Left renal cortex interstitium (tissue), 4 donors: ENCODE results near the gene PFKP. TPM values are rescaled to one million over a fixed set of nuclear protein-coding genes. Genes with fewer than 3 reads are reported as not detected.

Experiments
- DNase-seq, 4 donors: peaks; one replicate each; pipeline ENCODE4 v3.0.0-alpha.2; 2013; ENCODE audit warnings: low read depth in 4 of 4, low spot score in 2 of 4, missing footprints in 1 of 4
- polyA plus RNA-seq, 4 donors: library from polyadenylated mRNA; unstranded; fragments of 120-200 nt; gene quantifications; one replicate each; pipeline ENCODE4 v1.2.1, GENCODE V29; 2013; ENCODE audit not compliant: insufficient read length in 4 of 4

The PFKP gene
- 10 to 100 TPM; 19.0 to 40.3 (median 31.4) TPM for polyA plus RNA-seq

DNA sequence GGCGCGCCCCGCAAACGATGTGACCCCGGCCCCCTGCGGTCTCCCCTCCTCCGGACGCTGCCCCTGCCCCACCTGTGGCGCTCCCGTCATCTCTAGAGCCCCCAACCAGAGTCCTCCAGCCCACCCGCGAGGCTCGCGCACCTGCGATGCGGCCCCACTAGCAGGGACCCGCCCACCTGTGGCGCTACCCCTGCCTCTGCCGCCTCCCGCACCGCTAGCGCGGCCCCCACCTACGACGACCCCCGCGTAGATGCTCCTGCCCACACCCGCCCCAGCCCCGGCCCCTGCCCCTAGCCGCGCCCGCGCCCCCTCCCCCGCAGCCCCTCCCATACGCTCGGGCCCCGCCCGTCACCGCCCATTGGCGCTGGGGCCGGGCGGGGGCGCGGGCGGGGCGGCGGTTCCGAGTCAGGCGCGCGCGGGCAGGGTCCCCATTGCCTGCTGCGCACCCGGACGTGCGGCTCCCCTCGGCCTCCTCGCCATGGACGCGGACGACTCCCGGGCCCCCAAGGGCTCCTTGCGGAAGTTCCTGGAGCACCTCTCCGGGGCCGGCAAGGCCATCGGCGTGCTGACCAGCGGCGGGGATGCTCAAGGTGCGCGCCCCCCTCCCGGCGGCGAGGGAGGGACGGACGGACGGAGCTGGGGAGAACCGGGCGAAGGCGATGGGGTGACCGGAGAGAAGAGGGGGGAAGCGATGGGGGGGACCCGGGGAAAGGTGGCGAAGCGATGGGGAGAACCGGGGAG, at the start of gene PFKP:
PFKP (plus strand) TSS at position 431 of the 741 bp plus-strand sequence; CDS start at position 479, 48 bp downstream.
- no peak for DNase-seq

DNA sequence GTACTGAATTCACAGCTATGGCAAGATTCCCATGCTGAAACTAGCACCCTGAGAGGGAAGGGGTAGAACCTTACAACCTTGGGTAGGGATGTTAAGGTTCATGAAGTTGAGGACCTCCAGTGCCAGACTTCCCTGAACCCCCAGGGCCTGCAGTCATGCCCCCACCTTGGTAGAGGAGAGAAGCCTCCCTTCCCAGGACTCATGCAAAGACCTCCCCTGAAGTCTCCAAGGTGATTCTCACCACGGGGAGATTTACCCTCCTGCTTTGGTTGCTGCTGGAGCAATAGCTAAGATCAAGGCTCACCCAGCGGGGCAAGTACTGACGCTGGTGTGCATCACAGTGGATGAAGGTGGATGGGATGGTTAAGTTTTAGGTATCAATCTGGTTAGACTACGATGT, 49.1 kb upstream of the PFKP start:
- no peak for DNase-seq

DNA sequence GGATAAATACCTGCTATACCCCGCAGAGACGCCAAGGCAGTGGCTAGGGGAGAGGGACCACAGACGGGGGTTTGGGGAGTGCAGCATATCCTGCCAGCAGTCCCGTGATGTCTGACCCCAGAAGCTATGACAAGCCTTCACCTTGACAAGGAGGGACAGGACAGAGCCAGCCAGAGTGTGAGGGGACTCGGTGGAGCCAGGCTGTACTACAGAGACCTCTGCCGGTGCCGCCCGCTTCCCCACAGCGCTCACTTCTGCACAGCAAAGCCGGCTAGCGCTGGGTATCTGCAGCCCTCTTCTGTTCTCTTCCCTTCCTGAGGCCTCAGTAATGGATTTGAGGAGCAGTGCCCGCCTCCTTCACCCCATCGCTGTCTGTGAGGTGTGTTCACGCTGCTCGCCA, 47.0 kb upstream of the PFKP start:
- no peak for DNase-seq

DNA sequence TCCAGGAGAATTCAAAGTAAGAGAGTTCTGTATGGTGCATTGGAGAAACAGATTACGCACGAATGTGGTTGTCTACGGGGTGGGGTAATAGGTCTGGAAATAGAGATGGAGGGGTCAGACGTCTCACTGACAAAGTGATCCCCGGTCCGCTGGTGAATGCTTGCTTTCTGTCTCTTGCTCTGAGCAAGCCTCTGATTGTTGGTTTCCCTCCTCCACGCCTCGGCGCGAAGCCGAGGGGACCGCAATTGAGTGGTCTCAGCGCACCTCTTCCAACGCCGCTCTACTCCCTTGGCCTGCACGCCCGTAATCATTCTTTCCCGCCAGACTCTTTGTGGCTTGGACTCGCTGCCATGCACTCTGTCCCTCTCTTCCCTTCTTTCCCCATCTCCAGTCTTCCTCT, 46.5 kb upstream of the PFKP start:
- DNase-seq: no peak

DNA sequence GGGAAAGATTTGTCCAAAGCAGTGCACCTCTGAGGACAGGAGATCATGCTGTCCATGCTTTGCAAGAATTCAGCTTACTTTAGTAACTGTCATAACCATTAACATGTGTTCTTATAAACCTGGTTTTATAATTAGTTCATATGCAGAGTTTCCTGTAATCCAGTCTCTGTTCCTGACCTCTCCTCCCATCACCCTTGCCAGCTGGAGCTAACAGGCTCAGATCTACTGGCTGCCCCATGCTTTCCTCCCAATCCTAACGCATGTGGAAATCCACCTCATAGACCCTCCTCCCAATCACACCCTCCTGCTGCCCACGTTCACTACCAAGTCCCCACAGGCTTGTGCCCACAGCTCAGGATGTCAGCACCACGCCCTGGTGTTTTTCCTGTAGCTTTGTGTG, 45.3 kb upstream of the PFKP start:
- DNase-seq: no peak

DNA sequence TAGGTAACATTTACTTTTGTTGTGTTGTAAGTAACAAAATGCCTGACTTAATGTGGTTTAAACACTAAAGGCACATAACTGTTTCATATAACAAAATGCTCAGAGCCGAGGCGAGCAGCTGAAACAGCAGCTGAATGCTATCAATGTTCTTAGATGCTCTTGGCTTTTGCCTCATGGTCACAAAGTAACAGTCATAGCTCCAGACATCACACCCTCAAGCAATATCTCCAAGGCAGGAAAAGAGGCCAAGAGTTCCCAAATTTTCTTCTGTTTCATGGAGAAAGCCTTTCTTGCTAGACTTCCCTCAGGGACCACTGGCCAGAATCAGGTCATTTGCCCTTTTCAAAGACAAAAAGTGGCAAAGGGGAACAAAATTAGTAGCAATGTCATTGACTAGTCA, 43.5 kb upstream of the PFKP start:
- no peak for DNase-seq

DNA sequence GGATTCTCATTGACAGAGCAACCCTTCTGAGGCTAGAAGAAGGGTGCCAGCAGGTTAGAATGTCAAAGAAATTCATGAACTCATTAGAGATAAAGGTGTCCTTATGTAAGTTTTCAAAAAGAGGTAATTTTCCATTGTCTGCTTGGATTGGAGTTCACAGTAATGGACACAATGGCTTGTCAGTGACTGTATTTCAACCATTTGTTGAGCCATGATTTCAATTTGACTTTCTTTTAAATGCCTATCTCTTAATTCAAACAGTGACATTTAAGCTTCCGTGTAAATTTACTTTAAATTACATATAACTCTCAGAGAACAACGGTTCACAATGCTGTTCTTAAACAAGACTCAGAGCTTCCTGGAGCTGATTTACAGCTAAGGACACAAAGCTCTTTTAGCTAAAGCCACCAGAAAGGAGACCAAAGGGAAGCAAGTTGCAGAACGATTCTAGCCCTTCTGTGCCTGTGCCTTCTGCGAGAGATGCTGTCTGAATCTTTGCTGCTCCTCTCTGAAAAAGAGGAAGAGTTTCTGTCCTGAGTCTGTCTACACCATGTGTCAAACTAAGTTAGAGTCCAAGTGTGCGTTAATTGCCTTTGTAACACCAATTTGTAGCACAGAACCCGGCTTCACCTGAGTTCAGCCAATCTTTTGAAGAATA, 42.2 kb upstream of the PFKP start:
- DNase-seq: no peak

DNA sequence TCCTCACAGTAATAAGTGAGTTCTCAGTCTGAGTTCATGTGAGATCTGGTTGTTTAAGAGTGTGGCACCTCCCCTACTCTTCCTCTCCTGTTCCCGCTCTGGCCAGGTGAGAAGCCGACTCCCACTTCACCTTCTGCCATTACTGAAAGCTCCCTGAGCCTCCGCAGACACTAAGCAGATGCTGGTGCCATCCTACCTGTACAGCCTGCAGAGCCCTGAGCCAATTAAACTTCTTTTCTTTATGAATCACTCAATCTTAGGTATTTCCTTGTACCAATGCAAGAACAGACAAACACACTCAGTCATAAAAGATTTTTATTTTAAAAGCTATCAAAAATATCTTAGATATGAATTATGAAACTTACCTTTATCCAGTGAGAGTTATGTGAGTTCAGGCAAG, 39.5 kb upstream of the PFKP start:
- DNase-seq: no peak

DNA sequence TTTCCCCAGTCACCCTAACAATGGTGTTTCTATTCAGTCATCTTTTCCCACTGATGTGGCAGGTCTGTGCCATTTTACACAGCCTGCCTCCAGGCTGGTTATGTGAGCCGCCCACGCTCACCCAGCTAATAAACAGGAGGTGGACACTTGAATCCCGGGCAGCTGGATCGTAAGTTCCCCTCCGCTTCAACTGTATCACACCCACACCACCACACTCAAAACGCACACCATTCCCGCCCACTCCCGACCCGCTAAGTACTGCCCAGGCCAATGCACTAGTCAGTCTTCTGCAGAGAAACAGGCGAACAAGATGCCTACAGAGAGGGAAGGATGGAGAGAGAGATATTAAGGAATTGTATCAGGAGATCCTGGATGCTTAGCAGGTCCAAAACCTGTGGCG, 38.9 kb upstream of the PFKP start:
- no peak for DNase-seq

DNA sequence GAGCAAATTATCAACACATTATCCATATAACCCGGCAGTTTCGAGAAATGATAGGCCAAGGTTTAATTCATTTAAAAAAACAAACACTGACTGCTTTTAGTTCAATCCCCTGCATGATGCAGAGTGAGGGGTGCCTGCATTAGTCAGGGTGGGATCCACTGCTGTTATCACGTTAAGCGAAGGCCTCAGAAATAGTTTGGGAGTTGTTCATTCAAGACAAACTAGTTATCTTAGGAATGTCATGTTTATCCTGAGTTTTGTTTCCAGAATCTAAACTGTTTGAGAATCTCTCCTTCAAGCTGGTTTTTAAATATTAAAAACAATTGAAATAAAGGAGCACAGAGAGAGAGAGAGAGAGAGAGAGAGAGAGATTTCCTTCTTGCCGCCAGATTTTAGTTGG, 36.6 kb upstream of the PFKP start:
- DNase-seq: no peak

DNA sequence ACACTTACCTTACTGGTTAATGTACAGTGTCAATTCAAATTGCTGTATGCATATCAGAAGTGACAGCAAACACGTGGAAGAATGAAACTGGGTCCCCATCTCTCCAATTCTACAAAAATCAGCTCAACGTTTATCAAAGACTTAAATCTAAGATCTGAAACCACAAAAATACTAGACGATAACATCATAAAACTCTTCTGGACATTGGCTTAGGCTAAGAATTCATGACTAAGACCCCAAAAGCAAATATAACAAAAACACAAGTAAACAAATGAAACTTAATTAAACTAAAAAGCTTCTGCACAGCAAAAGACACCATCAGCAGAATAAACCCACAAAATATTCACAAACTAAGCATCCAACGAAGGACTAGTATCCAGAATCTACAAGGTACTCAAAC, 35.9 kb upstream of the PFKP start:
- no peak for DNase-seq

DNA sequence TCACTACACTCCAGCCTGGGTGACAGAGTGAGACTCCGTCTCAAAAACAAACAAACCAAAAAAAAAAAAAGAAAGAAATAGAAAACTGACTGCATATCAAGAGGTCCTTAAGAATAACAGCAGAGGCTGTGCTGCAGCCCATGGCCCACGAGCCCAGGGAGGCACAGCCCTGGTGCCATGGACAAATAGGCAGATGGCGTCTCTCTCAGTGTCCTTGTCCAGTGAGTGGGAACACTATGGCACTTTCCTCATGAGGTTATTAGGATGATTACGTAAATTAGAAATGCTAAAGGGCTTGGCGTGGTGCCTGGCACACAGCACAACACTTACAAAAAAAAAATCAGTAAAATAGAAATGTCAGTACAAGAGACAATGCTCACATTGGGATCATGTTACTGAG, 33.4 kb upstream of the PFKP start:
- DNase-seq: no peak

DNA sequence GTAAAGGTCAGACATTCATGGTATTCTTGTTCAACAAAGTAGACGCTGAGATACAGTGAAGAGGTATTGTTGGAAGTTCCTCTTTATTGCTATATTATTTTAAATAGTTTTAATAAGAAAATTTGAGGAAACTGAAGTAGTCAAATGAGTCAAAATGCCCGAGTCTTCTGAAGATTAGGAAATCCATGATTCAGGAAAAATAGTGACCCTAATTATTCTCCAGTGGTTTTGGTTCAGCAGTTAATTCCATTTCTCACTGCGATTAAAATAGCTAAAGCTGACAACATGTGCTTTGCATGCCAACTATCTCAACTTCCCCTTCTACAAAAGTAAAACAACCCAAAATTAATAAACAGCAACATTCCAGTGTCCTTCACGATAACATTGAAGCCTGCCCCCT, 32.7 kb upstream of the PFKP start:
- DNase-seq: no peak

DNA sequence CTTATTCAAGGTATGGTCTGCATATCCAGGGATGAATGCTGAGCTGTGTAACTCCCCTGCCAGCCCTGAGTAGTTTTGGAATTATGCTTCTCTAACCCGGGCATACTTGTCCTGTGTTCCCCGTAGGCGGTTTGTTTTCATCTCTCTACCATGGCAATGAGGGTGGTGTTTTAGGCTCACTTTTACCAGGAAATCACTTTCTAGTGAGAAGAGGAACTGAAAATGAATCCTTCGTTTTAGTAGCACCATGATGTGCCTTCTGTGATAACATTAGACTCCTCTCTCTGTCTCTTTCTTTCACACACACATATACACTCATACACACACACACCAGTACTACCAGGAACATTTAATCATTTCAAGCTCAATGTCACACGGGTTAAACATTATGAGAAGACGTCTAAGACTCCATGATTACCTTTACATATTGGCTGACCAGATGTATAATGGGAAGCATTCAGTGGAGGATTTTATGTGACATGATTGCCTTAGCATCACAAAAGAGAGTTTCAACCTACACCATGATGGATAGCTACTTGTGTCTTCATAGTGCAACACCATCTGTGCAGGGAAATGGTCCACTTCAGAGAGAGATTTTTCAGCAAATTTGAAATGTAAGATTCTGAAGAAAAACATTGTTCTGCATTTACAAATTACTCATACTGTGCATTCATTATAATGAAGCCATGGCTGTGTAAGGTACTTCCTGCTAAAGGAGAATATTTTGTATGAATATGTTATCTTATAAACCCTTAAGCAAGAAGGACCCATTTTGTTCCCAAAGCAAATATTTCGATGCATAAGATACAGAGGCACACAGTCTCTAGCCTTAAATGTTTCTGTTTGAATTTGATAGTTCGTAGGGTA, 31.0 kb upstream of the PFKP start:
- DNase-seq: no peak

DNA sequence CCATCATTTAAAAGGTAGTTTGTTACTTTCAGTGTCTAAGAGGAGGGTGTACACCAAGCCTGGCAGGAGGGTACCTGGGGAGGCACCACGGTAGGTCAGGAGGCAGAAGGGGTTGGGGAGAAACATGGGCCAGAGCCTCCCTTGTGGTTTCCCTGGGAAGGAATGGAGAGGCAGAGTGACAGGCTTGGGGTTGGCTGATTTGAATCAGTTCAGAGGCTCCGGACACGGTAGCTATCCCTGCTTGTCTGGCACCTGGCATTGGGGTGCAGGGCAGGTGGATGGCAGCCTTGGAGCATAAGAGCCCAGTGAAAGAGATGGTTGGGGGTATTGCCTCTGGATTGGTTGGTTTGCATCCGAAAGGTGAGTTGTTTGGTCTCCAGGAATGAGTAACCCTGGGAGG, 30.2 kb upstream of the PFKP start:
- DNase-seq: no peak

DNA sequence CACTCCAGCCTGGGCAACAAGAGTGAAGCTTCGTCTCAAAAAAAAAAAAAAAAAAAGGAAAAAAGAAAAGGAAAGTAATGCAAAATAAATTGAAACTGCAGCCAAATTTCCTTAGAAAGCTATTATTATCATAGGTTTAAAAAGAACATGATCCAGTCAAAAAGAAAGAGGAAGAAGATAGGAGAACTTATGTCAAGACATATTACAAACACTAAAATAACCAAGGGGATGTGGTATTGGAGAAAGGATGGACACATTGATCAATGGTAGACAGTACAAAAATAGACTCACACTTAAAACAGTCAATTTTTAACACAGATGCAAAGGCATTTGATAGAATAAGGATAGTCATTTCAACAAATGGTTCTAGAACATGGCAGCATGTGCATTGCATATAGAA, 27.3 kb upstream of the PFKP start:
- no peak for DNase-seq

DNA sequence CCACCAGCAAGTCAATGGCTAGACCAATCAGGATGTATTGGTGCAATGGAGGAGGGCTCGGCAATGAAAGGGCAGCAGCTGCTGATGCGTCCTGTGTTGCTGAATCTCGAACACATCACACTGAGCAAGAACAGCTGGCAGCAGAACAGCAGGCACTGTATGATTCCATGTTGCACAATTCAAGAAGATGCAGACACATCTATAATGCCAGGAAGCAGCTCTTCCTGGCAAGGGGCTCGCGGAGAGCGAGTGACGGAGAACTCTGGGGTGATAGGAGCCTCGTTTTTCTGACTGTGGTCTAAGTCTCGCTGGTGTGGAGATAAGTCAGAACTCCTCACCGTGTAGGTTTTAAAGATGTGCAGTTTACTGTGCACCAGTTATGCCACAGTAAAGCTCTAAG, 24.8 kb upstream of the PFKP start:
- DNase-seq: no peak

DNA sequence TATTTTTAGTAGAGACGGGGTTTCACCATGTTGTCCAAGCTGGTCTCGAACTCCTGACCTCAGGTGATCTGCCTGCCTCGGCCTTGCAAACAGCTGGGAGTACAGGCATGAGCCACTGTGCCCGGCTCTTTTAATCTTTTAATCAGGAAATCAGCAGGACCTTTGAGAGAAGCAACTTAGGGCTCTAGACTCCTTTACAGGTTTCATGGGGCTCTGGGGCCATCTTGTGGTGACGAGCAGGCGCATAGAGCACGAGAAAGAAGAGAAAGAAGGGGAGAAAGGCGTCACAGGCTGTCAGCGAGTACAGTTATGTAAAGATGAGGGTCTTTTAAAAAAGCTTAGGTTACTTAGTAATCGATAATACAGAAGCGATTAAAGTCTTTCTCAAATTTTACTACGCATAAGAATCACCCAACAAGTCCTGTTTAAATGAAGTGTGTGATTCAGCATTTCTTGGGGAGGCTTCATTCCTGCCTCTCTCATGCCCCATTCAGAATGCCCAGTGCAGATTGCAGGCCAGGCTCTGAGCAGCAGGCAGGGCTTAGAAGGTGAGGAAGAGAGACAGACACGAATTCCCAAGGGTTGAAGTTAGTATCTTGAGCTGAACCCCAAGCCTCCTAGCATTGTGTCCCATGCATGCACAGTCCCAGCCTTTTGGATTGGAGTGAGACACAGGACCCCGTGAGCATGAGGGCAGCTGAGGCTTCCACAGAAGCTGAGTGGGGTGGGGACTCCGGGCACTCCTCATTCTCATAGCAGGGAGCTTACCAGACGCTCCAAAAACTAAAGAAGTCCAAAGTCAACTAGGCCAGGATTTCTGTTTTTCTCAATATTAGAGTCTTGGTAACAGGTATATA, 23.6 kb upstream of the PFKP start:
- DNase-seq: peak in 1 of 4 donors; percentile 59

DNA sequence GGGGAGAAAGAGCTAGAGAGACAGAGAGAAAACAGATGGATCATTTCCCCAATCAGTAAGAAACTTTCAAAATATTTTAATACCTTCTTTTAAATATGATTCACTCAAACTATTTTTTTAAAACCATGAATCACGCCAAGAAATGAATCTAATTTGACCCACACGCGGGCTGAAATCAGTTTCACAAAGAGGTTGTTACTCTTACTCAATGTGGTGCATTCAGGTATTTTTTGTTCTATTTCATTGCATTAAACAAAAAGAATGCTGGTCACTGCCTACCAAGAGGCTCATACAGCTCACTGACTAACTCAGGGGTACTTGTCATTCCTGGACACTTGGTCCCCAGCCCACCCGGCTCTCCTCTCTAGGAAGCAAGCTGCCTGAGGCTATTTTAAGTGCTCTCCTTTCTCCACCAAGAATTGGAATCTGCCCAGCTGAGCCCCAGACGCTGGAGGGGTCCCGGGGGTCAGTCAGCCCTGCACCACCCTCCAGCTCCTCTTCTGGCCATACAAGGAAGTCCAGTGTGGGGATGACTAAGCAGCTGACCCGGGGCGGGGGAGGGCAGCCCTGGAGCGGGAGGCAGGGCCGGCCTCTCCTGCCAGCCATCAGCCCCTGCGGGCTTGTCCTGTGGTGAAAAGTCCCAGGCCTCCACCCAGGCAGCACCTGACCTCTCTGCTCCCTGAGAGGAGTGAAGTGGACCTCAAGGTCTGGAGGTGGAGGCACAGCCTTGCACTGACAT, 21.7 kb upstream of the PFKP start:
- no peak for DNase-seq

DNA sequence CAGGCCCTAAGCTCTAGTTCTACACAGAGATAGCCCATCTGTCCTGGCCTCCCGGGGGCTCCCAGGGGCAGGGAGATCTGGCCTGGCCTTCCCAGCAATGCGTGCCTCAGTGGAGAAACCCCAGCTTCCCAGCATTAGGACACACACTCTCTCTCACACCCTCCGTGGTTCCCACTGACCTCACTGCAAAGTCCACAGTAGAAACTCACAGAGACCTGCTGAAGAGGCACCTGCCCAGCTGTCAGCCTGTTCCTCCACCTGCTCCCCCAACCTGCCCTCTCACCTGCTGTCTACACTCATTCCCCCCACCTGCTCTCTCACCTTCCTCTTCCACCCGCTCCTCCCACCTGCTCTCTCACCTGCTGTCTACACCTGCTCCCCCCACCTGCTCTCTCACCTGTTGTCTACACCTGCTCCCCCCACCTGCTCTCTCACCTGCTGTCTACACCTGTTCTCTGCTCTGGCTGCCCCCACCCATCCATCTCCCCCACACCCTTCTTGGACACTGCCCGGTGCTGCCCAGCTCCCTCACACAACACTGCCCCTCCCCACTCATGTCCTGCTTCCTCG, 21.1 kb upstream of the PFKP start:
- DNase-seq: no peak
